Left renal cortex interstitium (tissue), 4 donors: ENCODE data around the gene NT5M. TPM values are rescaled to one million over a fixed set of nuclear protein-coding genes. Genes with fewer than 3 reads are reported as not detected.

ENCODE experiments used
- DNase-seq, 4 donors: peaks; one replicate each; pipeline ENCODE4 v3.0.0-alpha.2; 2013; ENCODE audit warnings: low read depth in 4 of 4, low spot score in 2 of 4, missing footprints in 1 of 4
- polyA plus RNA-seq, 4 donors: library from polyadenylated mRNA; unstranded; fragments of 120-200 nt; gene quantifications; one replicate each; pipeline ENCODE4 v1.2.1, GENCODE V29; 2013; ENCODE audit not compliant: insufficient read length in 4 of 4

NT5M gene
- polyA plus RNA-seq, 4 donors = 4.1 to 8.6 (median 6.3) TPM

- no peak for DNase-seq
Observed at GRCh38 chr17:17386094-17386800, 83.1 kb downstream of the NT5M start.

DNA sequence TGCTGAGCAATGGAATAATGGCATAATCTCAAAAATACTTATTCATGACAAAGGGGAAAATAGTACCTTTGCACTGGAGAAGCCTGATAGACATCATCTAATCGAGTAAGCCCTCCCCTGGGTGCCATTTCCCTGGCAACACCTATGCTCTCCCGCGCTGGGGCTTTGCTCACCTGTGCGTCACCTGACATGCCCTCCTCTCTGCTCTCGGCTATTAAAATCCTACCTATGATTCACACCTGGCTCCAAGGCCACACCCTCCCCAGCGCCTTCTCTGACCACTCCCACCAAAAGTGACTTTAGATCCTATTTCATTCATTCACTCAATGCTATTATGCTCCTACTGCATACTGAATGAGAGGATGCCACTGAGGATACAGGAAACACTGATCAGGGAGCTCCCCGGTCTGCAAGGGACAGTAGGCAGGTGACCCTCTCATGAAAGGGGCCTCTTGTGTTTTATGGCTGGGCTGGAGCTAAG, 83.9 kb downstream of the NT5M start:
- DNase-seq = no peak

- DNase-seq = no peak
Observed at GRCh38 chr17:17387498-17388362, 84.6 kb downstream of the NT5M start.

- no peak for DNase-seq
Observed at GRCh38 chr17:17388657-17389496, 85.7 kb downstream of the NT5M start.

DNA sequence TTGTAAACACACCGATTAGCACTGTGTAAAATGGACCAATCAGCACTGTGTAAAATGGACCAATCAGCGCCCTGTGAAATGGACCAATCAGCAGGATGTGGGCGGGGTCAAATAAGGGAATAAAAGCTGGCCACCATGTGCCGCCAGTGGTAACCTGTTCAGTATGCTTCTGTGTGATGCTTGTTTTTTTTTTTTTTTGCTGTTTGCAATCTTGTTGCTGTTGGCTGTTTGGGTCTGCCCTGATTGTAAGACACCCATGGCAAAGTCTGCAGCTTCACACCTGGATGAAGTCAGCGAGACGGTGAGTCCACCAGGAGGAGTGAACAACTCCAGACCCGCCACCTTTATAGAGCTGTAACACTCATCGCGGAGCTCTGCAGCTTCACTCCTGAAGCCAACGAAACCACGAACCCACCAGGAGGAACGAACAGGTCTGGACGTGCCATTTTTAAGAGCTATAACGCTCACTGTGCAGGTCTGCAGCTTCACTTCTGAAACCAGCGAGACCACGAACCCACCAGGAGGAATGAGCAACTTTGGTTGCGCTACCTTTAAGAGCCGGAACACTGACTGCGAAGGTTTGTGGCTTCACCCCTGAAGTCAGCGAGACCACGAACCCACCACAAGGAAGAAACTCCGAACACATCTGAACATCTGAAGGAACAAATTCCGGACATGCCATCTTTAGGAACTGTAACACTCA, 88.6 kb downstream of the NT5M start:
- DNase-seq = no peak

GRCh38 chr17:17393976-17394375, 90.8 kb downstream of the NT5M start:
- DNase-seq = no peak

- DNase-seq = no peak
Observed at GRCh38 chr17:17394494-17394893, 91.3 kb downstream of the NT5M start.

- DNase-seq = no peak
Observed at GRCh38 chr17:17395246-17395802, 92.2 kb downstream of the NT5M start.

DNA sequence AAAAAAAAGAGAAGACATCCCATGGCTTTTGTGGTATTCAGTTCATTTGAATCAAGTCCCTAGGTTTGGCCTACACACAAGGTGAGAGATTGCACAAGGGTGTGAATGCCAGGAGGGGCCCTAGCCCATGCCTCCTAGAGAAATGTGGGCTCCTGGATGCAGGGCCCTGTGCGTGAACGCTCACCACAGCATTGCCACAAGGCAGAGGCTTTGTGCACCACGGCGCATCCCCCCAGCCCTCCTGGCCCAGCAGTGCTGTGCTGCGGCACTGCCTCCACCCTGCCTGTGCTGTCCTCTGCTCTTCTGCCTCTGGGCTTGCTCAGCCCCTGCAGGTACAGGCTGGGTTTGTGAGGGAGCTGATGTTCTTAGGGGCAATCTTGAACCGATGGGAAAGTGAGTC, 92.7 kb downstream of the NT5M start:
- DNase-seq = no peak

Other genes starting within 250 kb of the NT5M start
- 1 to 10 TPM; 3.3 to 5.5 (median 4.4) TPM for gene PLD6, start 97.0 kb upstream of the NT5M start, polyA plus RNA-seq
- 10 to 100 TPM; 20.9 to 55.6 (median 34.8) TPM for gene FLCN, start 66.2 kb upstream of the NT5M start, polyA plus RNA-seq
- 10 to 100 TPM; 75.8 to 82.8 (median 77.6) TPM for gene COPS3, start 22.1 kb upstream of the NT5M start, polyA plus RNA-seq
- gene MED9, start 173.6 kb downstream of the NT5M start, polyA plus RNA-seq = 10 to 100 TPM; 20.9 to 23.5 (median 22.3) TPM
- gene RASD1, start 193.0 kb downstream of the NT5M start, polyA plus RNA-seq = 1 to 10 TPM in 2 of 4 donors, under 1 TPM in 2; 0.85 to 1.3 (median 1.0) TPM